Osteoblast (primary cell): Measurements from ENCODE around the gene PLXDC2. TPM values are rescaled to one million over a fixed set of nuclear protein-coding genes. Genes with fewer than 3 reads are reported as not detected.

Source experiments
- DNase-seq: peaks from one replicate; pipeline ENCODE4 v3.0.0; 2011; ENCODE audit warnings: low spot score, mixed read lengths; ENCODE audit not compliant: insufficient read length; ENCODE audit errors: missing footprints
- H2AFZ ChIP-seq: 2 replicates; pipeline ENCODE4 v1.6.0; 2011; ENCODE audit warnings: mild to moderate bottlenecking, low read length
- H3K27ac ChIP-seq: 2 replicates; pipeline ENCODE4 v1.5.1; 2011; ENCODE audit warnings: mild to moderate bottlenecking, low read depth, low read length, moderate library complexity
- H3K27me3 ChIP-seq: 2 replicates; pipeline ENCODE4 v1.6.0; 2012; ENCODE audit warnings: mild to moderate bottlenecking, control low read depth, inconsistent platforms, low read length, moderate library complexity; ENCODE audit not compliant: insufficient read depth
- H3K36me3 ChIP-seq: 2 replicates; pipeline ENCODE4 v1.5.1; 2011; ENCODE audit warnings: mild to moderate bottlenecking, low read length, control low read depth, moderate library complexity; ENCODE audit not compliant: insufficient read depth
- H3K4me1 ChIP-seq: 2 replicates; pipeline ENCODE4 v1.5.1; 2011; ENCODE audit warnings: mild to moderate bottlenecking, low read length, control low read depth, moderate library complexity; ENCODE audit not compliant: insufficient read depth
- H3K4me2 ChIP-seq: 2 replicates; pipeline ENCODE4 v1.6.0; 2011; ENCODE audit warnings: mild to moderate bottlenecking, low read length; ENCODE audit not compliant: insufficient read depth
- H3K4me3 ChIP-seq: fragments of 200-600 bp; sonication (generic); 3 replicates; pipeline ENCODE4 v1.5.1; 2012; ENCODE audit warnings: mild to moderate bottlenecking, low read length, inconsistent platforms; ENCODE audit not compliant: insufficient read depth
- H3K79me2 ChIP-seq: 2 replicates; pipeline ENCODE4 v1.6.0; 2012; ENCODE audit warnings: mild to moderate bottlenecking, low read length, control low read depth, inconsistent platforms; ENCODE audit not compliant: insufficient read depth
- H3K9me3 ChIP-seq: 2 replicates; pipeline ENCODE4 v1.5.1; 2011; ENCODE audit warnings: low read depth, low read length, control low read depth
- H4K20me1 ChIP-seq: 2 replicates; pipeline ENCODE4 v1.6.0; 2012; ENCODE audit warnings: mild to moderate bottlenecking, low read length, control low read depth; ENCODE audit not compliant: insufficient read depth
- CTCF ChIP-seq: IDR thresholded peaks from 2 replicates; pipeline ENCODE4 v1.5.1; 2011; ENCODE audit warnings: mild to moderate bottlenecking, low read depth, low read length, moderate library complexity; ENCODE audit errors: extremely low read depth
- total RNA-seq: library from RNA; depleted of rRNA; stranded (reverse); fragments of >200 nt; gene quantifications from 2 replicates; pipeline ENCODE4 v1.2.3, GENCODE V29; 2012

PLXDC2 gene
- total RNA-seq, 1 donor, result 63.3 TPM

GRCh38 chr10:19974138-19974537 lies 157.9 kb downstream of the PLXDC2 start:
- DNase-seq, result no peak
- no peaks in the 10 kb centered on the region for H3K27me3 ChIP-seq
- H3K4me3 ChIP-seq, result no peak overlapping the region
- H3K9me3 ChIP-seq, result no peaks in the 10 kb centered on the region
- TF ChIP-seq CTCF, result no peak
- H4K20me1 ChIP-seq, result no peaks in the 10 kb centered on the region
- no peaks in the 10 kb centered on the region for H3K36me3 ChIP-seq
- no peak overlapping the region for H3K4me2 ChIP-seq
- no peak overlapping the region for H3K27ac ChIP-seq
- no peaks in the 10 kb centered on the region for H3K4me1 ChIP-seq
- H3K79me2 ChIP-seq, result no peaks in the 10 kb centered on the region
- H2AFZ ChIP-seq, result no peak overlapping the region

- H3K27ac ChIP-seq, result no peak overlapping the region
- no peak overlapping the region for H2AFZ ChIP-seq
- no peaks in the 10 kb centered on the region for H3K79me2 ChIP-seq
- no peaks in the 10 kb centered on the region for H3K27me3 ChIP-seq
- H3K9me3 ChIP-seq, result no peaks in the 10 kb centered on the region
- DNase-seq, result no peak
- no peaks in the 10 kb centered on the region for H3K4me1 ChIP-seq
- H3K4me2 ChIP-seq, result no peak overlapping the region
- no peak for TF ChIP-seq CTCF
- H4K20me1 ChIP-seq, result no peaks in the 10 kb centered on the region
- no peaks in the 10 kb centered on the region for H3K36me3 ChIP-seq
- no peak overlapping the region for H3K4me3 ChIP-seq
Observed at GRCh38 chr10:19974554-19974953, 158.3 kb downstream of the PLXDC2 start.

GRCh38 chr10:19977097-19977521 lies 160.9 kb downstream of the PLXDC2 start:
- Histone ChIP-seq H3K27me3 (no peaks in the 10 kb centered on the region), H3K79me2 (no peaks in the 10 kb centered on the region), H3K4me3 (no peak overlapping the region), H3K27ac (no peak overlapping the region), H2AFZ (no peak overlapping the region), H3K4me2 (no peak overlapping the region), H3K9me3 (no peaks in the 10 kb centered on the region), H4K20me1 (no peaks in the 10 kb centered on the region), H3K36me3 (no peaks in the 10 kb centered on the region), H3K4me1 (no peaks in the 10 kb centered on the region)
- DNase-seq, result peak; percentile 51
- TF ChIP-seq CTCF, result no peak

GRCh38 chr10:19979628-19980027 lies 163.4 kb downstream of the PLXDC2 start:
- Histone ChIP-seq H3K4me3 (no peak overlapping the region), H3K9me3 (no peaks in the 10 kb centered on the region), H3K4me1 (no peaks in the 10 kb centered on the region), H3K36me3 (no peaks in the 10 kb centered on the region), H3K27me3 (no peaks in the 10 kb centered on the region), H2AFZ (no peak overlapping the region), H3K4me2 (no peak overlapping the region), H3K79me2 (no peaks in the 10 kb centered on the region), H4K20me1 (no peaks in the 10 kb centered on the region), H3K27ac (no peak overlapping the region)
- no peak for TF ChIP-seq CTCF
- no peak for DNase-seq
